ENCODE results near the gene APOM.

Gene APOM

DNA sequence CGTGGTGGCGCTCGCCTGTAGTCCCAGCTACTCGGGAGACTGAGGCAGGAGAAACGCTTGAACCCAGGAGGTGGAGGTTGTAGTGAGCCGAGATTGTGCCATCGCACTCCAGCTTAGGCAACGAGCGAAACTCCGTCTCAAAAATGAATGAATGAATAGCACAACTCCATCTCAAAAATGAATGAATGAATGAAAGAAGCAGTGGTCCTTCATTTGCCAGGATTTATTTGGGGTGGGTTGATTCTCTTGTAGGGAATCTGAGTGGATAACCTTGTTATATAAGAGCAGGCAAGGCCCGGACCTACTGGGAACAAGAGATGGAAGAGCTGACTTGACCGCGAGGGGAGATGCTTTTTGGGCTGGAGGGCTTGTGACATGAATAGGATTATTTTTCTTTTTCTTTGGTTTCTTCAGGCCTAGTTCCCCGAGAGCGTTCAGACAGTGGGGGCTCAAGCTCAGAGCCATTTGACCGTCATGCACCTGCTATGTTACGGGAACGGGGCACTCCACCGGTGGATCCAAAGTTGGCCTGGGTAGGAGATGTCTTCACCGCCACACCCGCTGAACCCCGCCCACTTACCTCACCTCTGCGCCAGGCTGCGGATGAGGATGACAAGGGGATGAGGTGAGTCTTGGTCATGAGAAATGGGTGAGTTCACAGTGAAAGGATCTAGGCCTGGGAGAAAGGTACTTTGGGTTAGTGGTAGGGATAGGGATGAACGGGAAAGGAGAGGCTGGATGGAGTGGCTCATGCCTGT lies 25.3 kb upstream of the APOM start:
- no peak for FAIRE-seq
- no peak for DNase-seq (ENCODE audit: extremely low spot score, insufficient read length, low read depth)

- DNase-seq (ENCODE audit: extremely low spot score, insufficient read length, low read depth) (no peak), FAIRE-seq (no peak)
Observed at GRCh38 chr6:31631209-31631608, 24.5 kb upstream of the APOM start.

GRCh38 chr6:31631681-31632278 lies 23.9 kb upstream of the APOM start:
- DNase-seq (ENCODE audit: extremely low spot score, insufficient read length, low read depth) (no peak), FAIRE-seq (no peak)

DNA sequence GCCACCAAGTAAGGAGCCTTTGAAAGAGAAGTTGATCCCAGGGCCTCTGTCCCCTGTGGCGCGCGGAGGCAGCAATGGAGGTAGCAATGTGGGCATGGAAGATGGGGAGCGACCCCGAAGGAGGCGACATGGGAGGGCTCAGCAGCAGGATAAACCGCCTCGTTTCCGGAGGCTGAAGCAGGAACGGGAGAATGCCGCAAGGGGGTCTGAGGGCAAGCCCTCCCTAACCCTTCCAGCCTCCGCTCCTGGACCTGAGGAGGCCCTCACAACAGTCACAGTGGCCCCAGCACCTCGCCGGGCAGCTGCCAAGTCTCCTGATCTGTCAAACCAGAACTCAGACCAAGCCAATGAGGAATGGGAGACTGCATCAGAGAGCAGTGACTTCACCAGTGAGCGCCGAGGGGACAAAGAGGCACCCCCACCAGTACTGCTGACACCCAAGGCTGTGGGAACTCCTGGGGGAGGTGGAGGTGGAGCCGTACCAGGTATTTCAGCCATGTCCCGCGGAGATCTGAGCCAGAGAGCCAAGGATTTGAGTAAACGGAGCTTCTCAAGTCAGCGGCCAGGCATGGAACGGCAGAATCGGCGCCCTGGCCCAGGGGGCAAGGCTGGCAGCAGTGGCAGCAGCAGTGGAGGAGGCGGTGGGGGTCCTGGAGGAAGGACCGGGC lies 23.3 kb upstream of the APOM start:
- FAIRE-seq (no peak), DNase-seq (ENCODE audit: extremely low spot score, insufficient read length, low read depth) (no peak)

GRCh38 chr6:31633447-31633846 lies 22.2 kb upstream of the APOM start:
- FAIRE-seq (no peak), DNase-seq (ENCODE audit: extremely low spot score, insufficient read length, low read depth) (no peak)

GRCh38 chr6:31634131-31634530 lies 21.6 kb upstream of the APOM start:
- no peak for DNase-seq (ENCODE audit: extremely low spot score, insufficient read length, low read depth)
- no peak for FAIRE-seq

DNA sequence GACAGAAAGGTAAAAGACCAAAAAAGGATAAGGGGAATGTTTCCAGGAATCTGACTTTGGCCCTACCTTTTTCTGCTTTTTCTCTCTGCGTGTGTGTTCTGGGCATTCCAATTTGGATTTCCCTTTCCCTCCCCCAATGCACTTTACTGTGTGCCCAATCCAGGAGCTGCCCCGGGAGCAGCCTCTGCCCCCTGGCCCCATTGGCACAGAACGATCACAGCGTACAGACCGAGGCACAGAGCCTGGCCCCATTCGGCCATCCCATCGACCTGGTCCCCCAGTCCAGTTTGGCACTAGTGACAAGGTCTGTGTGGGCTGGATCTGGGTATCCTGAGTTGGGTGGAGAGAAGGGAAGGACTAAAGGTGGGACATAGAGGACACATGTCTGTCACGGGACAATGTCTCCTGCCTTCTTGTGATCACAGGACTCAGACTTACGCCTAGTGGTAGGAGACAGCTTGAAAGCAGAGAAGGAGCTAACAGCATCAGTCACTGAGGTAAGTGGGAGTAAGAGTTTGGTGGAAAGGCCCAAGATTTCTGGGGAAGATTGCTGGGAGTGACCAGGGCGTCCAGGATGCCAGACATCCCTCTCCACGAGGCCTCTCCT lies 20.6 kb upstream of the APOM start:
- no peak for DNase-seq (ENCODE audit: extremely low spot score, insufficient read length, low read depth)

DNA sequence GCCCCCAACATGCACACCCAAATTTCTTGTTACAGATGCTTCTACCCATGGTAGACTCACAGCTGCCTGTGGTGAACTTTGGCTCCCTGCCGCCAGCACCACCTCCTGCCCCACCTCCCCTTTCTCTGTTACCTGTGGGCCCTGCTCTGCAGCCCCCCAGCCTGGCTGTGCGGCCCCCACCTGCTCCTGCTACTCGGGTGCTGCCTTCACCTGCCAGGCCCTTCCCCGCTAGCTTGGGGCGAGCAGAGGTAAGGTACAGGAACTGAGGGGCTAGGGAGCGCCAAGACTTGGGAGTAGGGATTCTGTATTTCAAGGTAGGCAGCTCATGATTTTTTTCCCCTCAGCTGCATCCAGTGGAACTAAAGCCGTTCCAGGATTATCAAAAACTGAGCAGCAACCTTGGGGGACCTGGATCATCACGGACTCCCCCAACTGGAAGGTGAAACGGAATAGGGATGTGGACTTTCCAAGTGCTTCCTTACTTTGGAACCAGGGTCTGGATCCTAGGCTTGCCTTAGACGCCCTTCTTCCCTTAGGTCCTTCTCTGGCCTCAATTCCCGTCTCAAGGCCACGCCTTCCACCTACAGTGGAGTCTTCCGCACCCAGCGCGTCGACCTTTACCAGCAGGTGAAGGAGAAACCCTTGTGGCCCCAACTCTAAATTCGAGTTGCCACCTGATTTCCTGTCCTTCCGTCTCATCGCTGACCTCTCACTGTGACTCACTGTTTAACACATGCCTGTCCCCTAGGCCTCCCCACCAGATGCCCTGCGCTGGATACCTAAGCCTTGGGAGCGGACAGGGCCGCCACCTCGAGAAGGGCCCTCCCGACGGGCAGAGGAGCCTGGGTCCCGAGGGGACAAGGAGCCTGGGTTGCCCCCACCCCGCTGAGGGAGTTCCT lies 18.7 kb upstream of the APOM start:
- FAIRE-seq (no peak), DNase-seq (ENCODE audit: extremely low spot score, insufficient read length, low read depth) (no peak)

More for the DNA sequence above, 20.6 kb upstream of the APOM start:
- no peak for FAIRE-seq

DNA sequence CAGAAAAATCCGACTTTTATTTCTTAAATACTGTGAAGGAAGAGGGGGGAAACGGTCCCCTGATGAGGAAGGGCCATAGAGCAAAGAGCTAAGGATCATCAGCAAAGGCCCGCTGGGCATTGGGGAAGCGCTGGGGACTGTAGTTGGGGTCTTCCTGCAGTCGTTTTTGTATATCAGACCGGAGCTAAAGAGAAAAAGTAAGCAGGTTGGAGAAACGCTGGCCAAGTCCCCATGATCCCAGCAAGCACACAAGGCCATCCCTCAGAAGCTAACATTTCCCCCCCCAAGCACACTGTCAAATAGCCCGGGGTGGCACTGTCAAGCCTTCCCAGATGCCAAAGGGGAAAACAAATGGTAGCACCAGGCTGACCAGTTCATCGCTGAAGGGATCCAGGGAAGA lies 16.7 kb upstream of the APOM start:
- DNase-seq (ENCODE audit: extremely low spot score, insufficient read length, low read depth) (no peak), FAIRE-seq (no peak)

DNA sequence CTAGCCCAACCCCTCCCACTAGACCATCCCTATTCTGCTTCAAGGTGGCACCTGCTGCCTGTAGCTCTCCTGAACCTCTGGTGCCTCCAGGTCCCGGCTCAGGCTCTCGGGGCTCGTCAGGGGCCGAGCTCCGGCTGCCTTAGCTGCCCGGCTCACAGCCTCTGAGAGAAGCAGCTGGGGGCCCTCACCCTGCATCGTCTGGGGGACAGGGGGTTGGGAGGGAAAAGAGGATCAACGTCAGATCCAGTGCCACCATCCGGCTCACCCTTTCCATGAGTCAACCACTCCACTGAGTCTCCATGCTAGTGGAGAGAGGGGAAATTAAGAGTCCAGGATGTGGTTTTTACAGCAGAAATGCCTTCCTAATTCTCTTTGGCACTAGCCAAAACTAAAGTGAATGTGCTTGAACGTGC lies 16.2 kb upstream of the APOM start:
- FAIRE-seq (no peak), DNase-seq (ENCODE audit: extremely low spot score, insufficient read length, low read depth) (no peak)

GRCh38 chr6:31640612-31641011 lies 15.1 kb upstream of the APOM start:
- DNase-seq (ENCODE audit: extremely low spot score, insufficient read length, low read depth) (no peak), FAIRE-seq (no peak)

DNA sequence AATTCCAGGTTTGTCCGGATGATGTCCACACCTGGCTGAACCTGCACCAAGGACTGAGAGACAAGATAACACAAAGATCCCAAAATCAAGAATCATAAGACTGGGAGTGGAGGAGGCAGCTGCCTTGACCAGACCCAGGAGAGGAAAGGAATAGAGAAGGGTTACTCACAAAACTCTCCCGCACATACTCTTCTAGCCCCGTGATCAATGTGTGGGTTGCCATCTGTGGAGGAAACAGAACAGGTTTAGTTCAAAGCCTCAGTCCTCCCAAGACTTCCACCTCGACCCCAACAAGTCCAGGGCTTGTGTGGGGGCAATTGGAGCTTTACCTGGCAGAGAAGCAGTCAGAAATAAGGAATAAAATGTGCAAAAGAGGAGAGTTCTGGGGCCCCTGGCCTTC lies 14.3 kb upstream of the APOM start:
- no peak for DNase-seq (ENCODE audit: extremely low spot score, insufficient read length, low read depth)
- no peak for FAIRE-seq

- FAIRE-seq (no peak), DNase-seq (ENCODE audit: extremely low spot score, insufficient read length, low read depth) (no peak)
Observed at GRCh38 chr6:31642798-31643570, 12.7 kb upstream of the APOM start.

GRCh38 chr6:31643818-31644454 lies 11.8 kb upstream of the APOM start:
- DNase-seq (ENCODE audit: extremely low spot score, insufficient read length, low read depth): no peak
- FAIRE-seq: no peak

GRCh38 chr6:31645325-31645724 lies 10.4 kb upstream of the APOM start:
- no peak for DNase-seq (ENCODE audit: extremely low spot score, insufficient read length, low read depth)
- no peak for FAIRE-seq

- no peak for DNase-seq (ENCODE audit: extremely low spot score, insufficient read length, low read depth)
- FAIRE-seq: no peak
Observed at GRCh38 chr6:31651602-31652191, 4.0 kb upstream of the APOM start.

- FAIRE-seq: no peak
- DNase-seq (ENCODE audit: extremely low spot score, insufficient read length, low read depth): peak; percentile 76
Observed at GRCh38 chr6:31652925-31653724, 2.6 kb upstream of the APOM start.
